ENCODE results near the gene ALPK3.

ALPK3 gene

GRCh38 chr15:84807228-84807627 is 9.9 kb upstream of the ALPK3 start:
- Histone ChIP-seq H3K4me3 (no peak overlapping the region), H3K36me3 (replicated peaks) (peaks cover 14% of the 10 kb centered on the region), H3K4me1 (peaks cover 5% of the 10 kb centered on the region), H3K27me3 (ENCODE audit: low read depth) (no peaks in the 10 kb centered on the region), H3K9me3 (no peaks in the 10 kb centered on the region)
- in situ Hi-C loops (cut with MboI; ENCODE audit: low sequenced_read_pairs) = no loop called here
- no peak for DNase-seq (ENCODE audit: low spot score in 2 of 2)

GRCh38 chr15:84810073-84810840 is 6.9 kb upstream of the ALPK3 start:
- Histone ChIP-seq H3K4me1 (no peaks in the 10 kb centered on the region), H3K27me3 (ENCODE audit: low read depth) (no peaks in the 10 kb centered on the region), H3K9me3 (no peaks in the 10 kb centered on the region), H3K4me3 (no peak overlapping the region), H3K36me3 (replicated peaks) (peaks cover 4% of the 10 kb centered on the region)
- in situ Hi-C loops (cut with MboI; ENCODE audit: low sequenced_read_pairs) = no loop called here
- DNase-seq (ENCODE audit: low spot score in 2 of 2) = no peak

- no peaks in the 10 kb centered on the region for H3K4me1 ChIP-seq
- no peaks in the 10 kb centered on the region for H3K9me3 ChIP-seq
- no peaks in the 10 kb centered on the region for H3K27me3 ChIP-seq (ENCODE audit: low read depth)
- DNase-seq (ENCODE audit: low spot score in 2 of 2) = no peak
- H3K4me3 ChIP-seq = no peak overlapping the region
- H3K36me3 ChIP-seq (replicated peaks) = peaks cover 4% of the 10 kb centered on the region
- in situ Hi-C loops (cut with MboI; ENCODE audit: low sequenced_read_pairs) = no loop called here
Observed at GRCh38 chr15:84811151-84811550, 6.0 kb upstream of the ALPK3 start.

- Histone ChIP-seq H3K4me3 (no peak overlapping the region), H3K36me3 (replicated peaks) (no peaks in the 10 kb centered on the region), H3K4me1 (no peaks in the 10 kb centered on the region), H3K9me3 (no peaks in the 10 kb centered on the region), H3K27me3 (ENCODE audit: low read depth) (no peaks in the 10 kb centered on the region)
- in situ Hi-C loops (cut with MboI; ENCODE audit: low sequenced_read_pairs) = no loop called here
- DNase-seq (ENCODE audit: low spot score in 2 of 2) = no peak
Observed at GRCh38 chr15:84811828-84812227, 5.3 kb upstream of the ALPK3 start.

GRCh38 chr15:84812842-84813241 is 4.3 kb upstream of the ALPK3 start:
- no peak overlapping the region for H3K4me3 ChIP-seq
- H3K36me3 ChIP-seq (replicated peaks) = no peaks in the 10 kb centered on the region
- H3K27me3 ChIP-seq (ENCODE audit: low read depth) = no peaks in the 10 kb centered on the region
- no peaks in the 10 kb centered on the region for H3K9me3 ChIP-seq
- H3K4me1 ChIP-seq = no peaks in the 10 kb centered on the region
- no peak for DNase-seq (ENCODE audit: low spot score in 2 of 2)
- in situ Hi-C loops (cut with MboI; ENCODE audit: low sequenced_read_pairs) = no loop called here

GRCh38 chr15:84813435-84813834 is 3.7 kb upstream of the ALPK3 start:
- H3K36me3 ChIP-seq (replicated peaks) = no peaks in the 10 kb centered on the region
- no peaks in the 10 kb centered on the region for H3K4me1 ChIP-seq
- H3K27me3 ChIP-seq (ENCODE audit: low read depth) = no peaks in the 10 kb centered on the region
- H3K9me3 ChIP-seq = no peaks in the 10 kb centered on the region
- in situ Hi-C loops (cut with MboI; ENCODE audit: low sequenced_read_pairs) = no loop called here
- no peak overlapping the region for H3K4me3 ChIP-seq
- no peak for DNase-seq (ENCODE audit: low spot score in 2 of 2)

- no peaks in the 10 kb centered on the region for H3K27me3 ChIP-seq (ENCODE audit: low read depth)
- in situ Hi-C loops (cut with MboI; ENCODE audit: low sequenced_read_pairs) = no loop called here
- no peak for DNase-seq (ENCODE audit: low spot score in 2 of 2)
- no peaks in the 10 kb centered on the region for H3K9me3 ChIP-seq
- H3K4me3 ChIP-seq = no peak overlapping the region
- H3K36me3 ChIP-seq (replicated peaks) = no peaks in the 10 kb centered on the region
- no peaks in the 10 kb centered on the region for H3K4me1 ChIP-seq
Observed at GRCh38 chr15:84813931-84814330, 3.2 kb upstream of the ALPK3 start.

GRCh38 chr15:84814916-84815315 is 2.2 kb upstream of the ALPK3 start:
- no peaks in the 10 kb centered on the region for H3K4me1 ChIP-seq
- no peaks in the 10 kb centered on the region for H3K27me3 ChIP-seq (ENCODE audit: low read depth)
- H3K9me3 ChIP-seq = no peaks in the 10 kb centered on the region
- in situ Hi-C loops (cut with MboI; ENCODE audit: low sequenced_read_pairs) = no loop called here
- no peak overlapping the region for H3K4me3 ChIP-seq
- no peaks in the 10 kb centered on the region for H3K36me3 ChIP-seq (replicated peaks)
- DNase-seq (ENCODE audit: low spot score in 2 of 2) = no peak

- DNase-seq (ENCODE audit: low spot score in 2 of 2) = no peak
- H3K9me3 ChIP-seq = no peaks in the 10 kb centered on the region
- H3K4me1 ChIP-seq = no peaks in the 10 kb centered on the region
- no peak overlapping the region for H3K4me3 ChIP-seq
- in situ Hi-C loops (cut with MboI; ENCODE audit: low sequenced_read_pairs) = no loop called here
- H3K27me3 ChIP-seq (ENCODE audit: low read depth) = no peaks in the 10 kb centered on the region
- no peaks in the 10 kb centered on the region for H3K36me3 ChIP-seq (replicated peaks)
Observed at GRCh38 chr15:84817466-84818081, 418 bp downstream of the ALPK3 start.

- H3K4me3 ChIP-seq = no peak overlapping the region
- in situ Hi-C loops (cut with MboI; ENCODE audit: low sequenced_read_pairs) = no loop called here
- no peaks in the 10 kb centered on the region for H3K9me3 ChIP-seq
- H3K36me3 ChIP-seq (replicated peaks) = no peaks in the 10 kb centered on the region
- DNase-seq (ENCODE audit: low spot score in 2 of 2) = no peak
- H3K4me1 ChIP-seq = no peaks in the 10 kb centered on the region
- H3K27me3 ChIP-seq (ENCODE audit: low read depth) = no peaks in the 10 kb centered on the region
Observed at GRCh38 chr15:84818261-84819131, 1.3 kb downstream of the ALPK3 start.

- Histone ChIP-seq H3K27me3 (ENCODE audit: low read depth) (no peaks in the 10 kb centered on the region), H3K4me1 (no peaks in the 10 kb centered on the region), H3K36me3 (replicated peaks) (no peaks in the 10 kb centered on the region), H3K4me3 (no peak overlapping the region), H3K9me3 (no peaks in the 10 kb centered on the region)
- in situ Hi-C loops (cut with MboI; ENCODE audit: low sequenced_read_pairs) = no loop called here
- no peak for DNase-seq (ENCODE audit: low spot score in 2 of 2)
Observed at GRCh38 chr15:84819291-84819768, 2.2 kb downstream of the ALPK3 start.

GRCh38 chr15:84819791-84820190 is 2.6 kb downstream of the ALPK3 start:
- no peak for DNase-seq (ENCODE audit: low spot score in 2 of 2)
- no peaks in the 10 kb centered on the region for H3K4me1 ChIP-seq
- no peaks in the 10 kb centered on the region for H3K27me3 ChIP-seq (ENCODE audit: low read depth)
- no peaks in the 10 kb centered on the region for H3K9me3 ChIP-seq
- no peak overlapping the region for H3K4me3 ChIP-seq
- in situ Hi-C loops (cut with MboI; ENCODE audit: low sequenced_read_pairs) = no loop called here
- H3K36me3 ChIP-seq (replicated peaks) = no peaks in the 10 kb centered on the region

GRCh38 chr15:84821501-84822021 is 4.4 kb downstream of the ALPK3 start:
- Histone ChIP-seq H3K36me3 (replicated peaks) (no peaks in the 10 kb centered on the region), H3K27me3 (ENCODE audit: low read depth) (no peaks in the 10 kb centered on the region), H3K9me3 (0 out of 2 replicates have a peak, but pooled peaks cover 2% of the 10 kb centered on the region), H3K4me3 (no peak overlapping the region), H3K4me1 (no peaks in the 10 kb centered on the region)
- DNase-seq (ENCODE audit: low spot score in 2 of 2) = no peak
- in situ Hi-C loops (cut with MboI; ENCODE audit: low sequenced_read_pairs) = no loop called here

Measured in HAP-1 (cell line).